Calu3 (cell line): ENCODE results near the gene WWTR1. TPM values are rescaled to one million over a fixed set of nuclear protein-coding genes. Genes with fewer than 3 reads are reported as not detected.

Source experiments
- BruUV-seq: library from RNA; stranded (reverse); fragments of 400-500 nt; replicated peaks from 2 replicates; lab custom pipeline; 2021; lab: Mats Ljungman, UMichigan
- CTCF ChIA-PET: fragments of 300-600 bp; sonication (Branson Sonifier 250); formaldehyde crosslinking; loops from one replicate; lab custom pipeline; 2022; ENCODE audit warnings: antibody characterized with exemption; lab: Charles Lee
- DNase-seq: peaks from one replicate; pipeline ENCODE4 v3.0.0; 2022
- H3K27ac Mint-ChIP-seq: one replicate; pipeline ENCODE4 v1.8.0; 2022; ENCODE audit warnings: mixed read lengths; ENCODE audit not compliant: unreplicated experiment
- H3K27me3 Mint-ChIP-seq: one replicate; pipeline ENCODE4 v1.8.0; 2022; ENCODE audit warnings: mixed read lengths; ENCODE audit not compliant: unreplicated experiment
- H3K36me3 Mint-ChIP-seq: one replicate; pipeline ENCODE4 v1.8.0; 2022; ENCODE audit warnings: mild to moderate bottlenecking, moderate library complexity, mixed read lengths; ENCODE audit not compliant: insufficient read depth, unreplicated experiment
- H3K4me1 Mint-ChIP-seq: one replicate; pipeline ENCODE4 v1.8.0; 2022; ENCODE audit warnings: mild to moderate bottlenecking, low read depth, mixed read lengths; ENCODE audit not compliant: unreplicated experiment
- H3K4me3 Mint-ChIP-seq: one replicate; pipeline ENCODE4 v1.8.0; 2022; ENCODE audit warnings: mild to moderate bottlenecking, low read depth, moderate library complexity, mixed read lengths; ENCODE audit not compliant: unreplicated experiment
- H3K9me3 Mint-ChIP-seq: one replicate; pipeline ENCODE4 v1.8.0; 2022; ENCODE audit warnings: low read depth, mixed read lengths; ENCODE audit not compliant: unreplicated experiment
- CTCF ChIP-seq: fragments of 200-600 bp; IDR thresholded peaks from one replicate; pipeline ENCODE4 v1.8.0; 2022; ENCODE audit warnings: antibody characterized with exemption; ENCODE audit not compliant: unreplicated experiment
- intact Hi-C: fragments of 100-400 bp; cut with micrococcal nuclease; formaldehyde crosslinking; loops from one replicate; pipeline ENCODE4 v1.10.0; 2022; ENCODE audit not compliant: unreplicated experiment
- total RNA-seq: library from RNA; stranded (reverse); gene quantifications from 2 replicates; pipeline ENCODE4 v1.2.3, GENCODE V29; 2022

WWTR1 gene
- total RNA-seq, 1 experiment from 2014 or later, result 269 TPM

GRCh38 chr3:149472030-149472797 is 185.6 kb downstream of the WWTR1 start:
- CTCF ChIA-PET, result interaction anchor here (0.6 to 6.0 kb wide), 3 partner anchors 8 to 84 kb away, joined by 3 to 44 read pairs (median 3); no protein-coding TSS in a partner anchor
- H3K4me3 Mint-ChIP-seq, result peak overlapping the region; percentile 19
- peaks cover 93% of the 10 kb centered on the region for H3K4me1 Mint-ChIP-seq
- TF ChIP-seq CTCF, result no peak
- no TSS peak for BruUV-seq
- H3K27ac Mint-ChIP-seq, result peak overlapping the region; percentile 99
- no peaks in the 10 kb centered on the region for H3K9me3 Mint-ChIP-seq
- H3K36me3 Mint-ChIP-seq, result peaks cover 55% of the 10 kb centered on the region
- DNase-seq, result peak; percentile 73
- intact Hi-C loops, result loop anchor here (2.0 kb wide), 1 partner anchor 29 kb away; no protein-coding TSS in a partner anchor
- H3K27me3 Mint-ChIP-seq, result no peaks in the 10 kb centered on the region

GRCh38 chr3:149470381-149470780 is 187.4 kb downstream of the WWTR1 start:
- CTCF ChIA-PET, result interaction anchor here (1.0 kb wide), 1 partner anchor 69 kb away, joined by 4 read pairs; no protein-coding TSS in a partner anchor
- no TSS peak for BruUV-seq
- H3K36me3 Mint-ChIP-seq, result peaks cover 36% of the 10 kb centered on the region
- H3K9me3 Mint-ChIP-seq, result no peaks in the 10 kb centered on the region
- TF ChIP-seq CTCF, result no peak
- peaks cover 84% of the 10 kb centered on the region for H3K4me1 Mint-ChIP-seq
- intact Hi-C loops, result no loop called here
- H3K4me3 Mint-ChIP-seq, result no peak overlapping the region
- DNase-seq, result no peak
- H3K27me3 Mint-ChIP-seq, result no peaks in the 10 kb centered on the region
- H3K27ac Mint-ChIP-seq, result peak overlapping the region; percentile 99

- Mint-ChIP-seq H3K9me3 (peaks cover 4% of the 10 kb centered on the region), H3K4me3 (peak overlapping the region; percentile 50), H3K27me3 (no peaks in the 10 kb centered on the region), H3K4me1 (peaks cover 69% of the 10 kb centered on the region), H3K27ac (peak overlapping the region; percentile 87), H3K36me3 (peaks cover 19% of the 10 kb centered on the region)
- intact Hi-C loops, result no loop called here
- CTCF ChIA-PET, result interaction anchor here (1.1 to 1.4 kb wide), 5 partner anchors 11 to 84 kb away, joined by 3 to 7 read pairs (median 4); no protein-coding TSS in a partner anchor
- TF ChIP-seq CTCF, result no peak
- no TSS peak for BruUV-seq
- peak; percentile 64 for DNase-seq
These were observed 189.2 kb downstream of the WWTR1 start for GRCh38 chr3:149468504-149469212.

Other genes with a start within 250 kb of the WWTR1 start
- gene TM4SF4, start 183.3 kb downstream of the WWTR1 start, total RNA-seq, result 257 and 881 TPM in 2 replicates
- gene COMMD2, start 94.5 kb upstream of the WWTR1 start, total RNA-seq, result 73.0 and 77.1 TPM in 2 replicates
- not detected in 2 replicates for gene ANKUB1, start 134.5 kb upstream of the WWTR1 start, total RNA-seq
- 101 and 108 TPM in 2 replicates for gene RNF13, start 155.2 kb upstream of the WWTR1 start, total RNA-seq